H1 (cell line): Measurements from ENCODE around the gene PCDHGA8. TPM values are rescaled to one million over a fixed set of nuclear protein-coding genes. Genes with fewer than 3 reads are reported as not detected.

Experiments used
- CTCF ChIA-PET: fragments of 300-600 bp; sonication (Branson Sonifier 250); formaldehyde crosslinking; loops from one replicate; lab custom pipeline; 2021; ENCODE audit not compliant: partially characterized antibody; lab: Charles Lee
- POLR2A ChIA-PET: fragments of 300-600 bp; sonication (Branson Sonifier 250); formaldehyde crosslinking; loops from one replicate; lab custom pipeline; 2021; ENCODE audit warnings: inconsistent platforms; ENCODE audit not compliant: partially characterized antibody; lab: Charles Lee
- DNase-seq, 2 experiments: peaks; one replicate each; pipeline versions ENCODE4 v3.0.0 to v3.0.0-alpha.2; 2010 to 2022; ENCODE audit warnings: low spot score in 2 of 2, low read depth in 1 of 2, mixed read lengths in 1 of 2
- FAIRE-seq: peaks from 2 replicates; lab custom pipeline; 2011; peaks lifted over from hg19 to GRCh38; lab: Jason Lieb, UNC
- H2AFZ ChIP-seq: 2 replicates; pipeline ENCODE4 v1.8.1; 2012; ENCODE audit warnings: low read length, inconsistent platforms
- H2AK5ac ChIP-seq: 2 replicates; pipeline ENCODE4 v1.6.1; 2013; ENCODE audit warnings: low read depth, low read length
- H2BK120ac ChIP-seq: replicated peaks from 2 replicates; pipeline ENCODE3; 2013; ENCODE audit warnings: low read depth, low read length, inconsistent platforms
- H2BK12ac ChIP-seq: 2 replicates; pipeline ENCODE4 v1.6.1; 2013; ENCODE audit warnings: low read depth, low read length
- H2BK15ac ChIP-seq: 2 replicates; pipeline ENCODE4 v1.6.1; 2013; ENCODE audit warnings: low read length
- H2BK20ac ChIP-seq: 2 replicates; pipeline ENCODE4 v1.6.1; 2013; ENCODE audit warnings: low read length
- H2BK5ac ChIP-seq: 2 replicates; pipeline ENCODE4 v1.6.1; 2013; ENCODE audit warnings: low read depth, low read length
- H3K14ac ChIP-seq: 2 replicates; pipeline ENCODE4 v1.6.1; 2013; ENCODE audit warnings: inconsistent platforms; ENCODE audit not compliant: insufficient read length
- H3K18ac ChIP-seq: 2 replicates; pipeline ENCODE4 v1.6.1; 2013; ENCODE audit warnings: low read length; ENCODE audit errors: extremely low read depth
- H3K23ac ChIP-seq: 2 replicates; pipeline ENCODE4 v1.6.1; 2013; ENCODE audit warnings: inconsistent platforms; ENCODE audit not compliant: insufficient read length
- H3K23me2 ChIP-seq: 2 replicates; pipeline ENCODE4 v1.6.1; 2013; ENCODE audit warnings: low read depth, low read length
- H3K27ac ChIP-seq: 2 replicates; pipeline ENCODE4 v1.6.1; 2011; ENCODE audit warnings: low read depth, low read length, inconsistent platforms
- H3K27me3 ChIP-seq, 4 experiments: replicated peaks in 1 of 4; 1 replicate in 1 of 4; 2 replicates in 3 of 4; pipeline versions ENCODE4 v1.6.1 to v1.8.1; 2011 to 2013; ENCODE audit warnings: low read length in 3 of 4, mild to moderate bottlenecking in 3 of 4, inconsistent platforms in 2 of 4, mixed read lengths in 2 of 4, moderate library complexity in 1 of 4; ENCODE audit not compliant: control insufficient read depth in 3 of 4, insufficient read depth in 3 of 4; ENCODE audit errors: extremely low read depth in 1 of 4
- H3K36me3 ChIP-seq, 4 experiments: 2 replicates each; pipeline versions ENCODE4 v1.6.1 to v1.8.1; 2011 to 2013; ENCODE audit warnings: mild to moderate bottlenecking in 4 of 4, low read length in 3 of 4, moderate library complexity in 2 of 4, control low read depth in 1 of 4, inconsistent platforms in 1 of 4; ENCODE audit not compliant: insufficient read depth in 4 of 4, control insufficient read depth in 2 of 4
- H3K4ac ChIP-seq: replicated peaks from 2 replicates; pipeline ENCODE3; 2013; ENCODE audit warnings: low read length, low read depth, mixed read lengths, inconsistent platforms; ENCODE audit not compliant: insufficient read length
- H3K4me1 ChIP-seq, 4 experiments: replicated peaks in 1 of 4; 1 replicate in 1 of 4; 2 replicates in 3 of 4; pipeline versions ENCODE4 v1.6.1 to v1.8.1; 2011 to 2013; ENCODE audit warnings: low read length in 3 of 4, inconsistent platforms in 2 of 4, mixed read lengths in 1 of 4; ENCODE audit not compliant: insufficient read depth in 4 of 4, control insufficient read depth in 3 of 4
- H3K4me2 ChIP-seq, 2 experiments: 2 replicates each; pipeline versions ENCODE4 v1.6.1 to v1.8.1; 2011 to 2013; ENCODE audit warnings: low read depth in 2 of 2, low read length in 2 of 2, control low read depth in 1 of 2, inconsistent platforms in 1 of 2, mild to moderate bottlenecking in 1 of 2; ENCODE audit not compliant: insufficient read depth in 1 of 2
- H3K4me3 ChIP-seq, 4 experiments: fragments of 200-600, 300-600 bp in 1 of 4; sonication (generic), shearing (Covaris generic), sonication (Bioruptor Twin) in 1 of 4; 2 replicates each; pipeline versions ENCODE4 v1.5.1 to v1.8.1; 2011 to 2016; ENCODE audit warnings: low read length in 4 of 4, low read depth in 3 of 4, control low read depth in 2 of 4, inconsistent platforms in 2 of 4, mild to moderate bottlenecking in 2 of 4, mixed read lengths in 1 of 4, moderate library complexity in 1 of 4; ENCODE audit not compliant: insufficient read depth in 2 of 4; ENCODE audit errors: extremely low read depth in 1 of 4
- H3K56ac ChIP-seq: replicated peaks from 2 replicates; pipeline ENCODE3; 2013; ENCODE audit warnings: low read depth, mild to moderate bottlenecking, mixed read lengths, low read length, inconsistent platforms; ENCODE audit not compliant: insufficient read length
- H3K79me1 ChIP-seq: 2 replicates; pipeline ENCODE4 v1.6.1; 2013; ENCODE audit warnings: low read depth, low read length, control low read depth
- H3K79me2 ChIP-seq, 2 experiments: 2 replicates each; pipeline versions ENCODE4 v1.6.1 to v1.8.1; 2012 to 2013; ENCODE audit warnings: low read length in 2 of 2, mild to moderate bottlenecking in 2 of 2, inconsistent platforms in 1 of 2; ENCODE audit not compliant: insufficient read depth in 2 of 2, control insufficient read depth in 1 of 2
- H3K9ac ChIP-seq, 4 experiments: replicated peaks in 1 of 4; 1 replicate in 1 of 4; 2 replicates in 3 of 4; pipeline versions ENCODE4 v1.6.1 to v1.8.1; 2011 to 2013; ENCODE audit warnings: low read depth in 3 of 4, low read length in 3 of 4, control low read depth in 2 of 4, mild to moderate bottlenecking in 2 of 4, moderate library complexity in 2 of 4, inconsistent platforms in 1 of 4; ENCODE audit errors: extremely low read depth in 1 of 4
- H3K9me3 ChIP-seq, 2 experiments: 2 replicates each; pipeline versions ENCODE4 v1.6.1 to v1.8.1; 2012 to 2013; ENCODE audit warnings: mild to moderate bottlenecking in 2 of 2, moderate library complexity in 2 of 2, control low read depth in 1 of 2, inconsistent platforms in 1 of 2, low read depth in 1 of 2, low read length in 1 of 2, mixed read lengths in 1 of 2; ENCODE audit not compliant: insufficient read depth in 2 of 2
- H4K20me1 ChIP-seq, 2 experiments: replicated peaks in 1 of 2; 2 replicates each; pipeline versions ENCODE3 to v1.8.1; 2011 to 2013; ENCODE audit warnings: inconsistent platforms in 2 of 2, low read length in 2 of 2, mild to moderate bottlenecking in 1 of 2; ENCODE audit not compliant: insufficient read depth in 2 of 2, control insufficient read depth in 1 of 2
- H4K5ac ChIP-seq: 2 replicates; pipeline ENCODE4 v1.6.1; 2013; ENCODE audit warnings: low read length, low read depth, mixed read lengths, inconsistent platforms; ENCODE audit not compliant: insufficient read length
- H4K8ac ChIP-seq: 2 replicates; pipeline ENCODE4 v1.8.0; 2013; ENCODE audit warnings: mild to moderate bottlenecking, moderate library complexity, low read length, inconsistent platforms; ENCODE audit not compliant: insufficient read depth; ENCODE audit errors: extremely low read depth
- H4K91ac ChIP-seq: replicated peaks from 2 replicates; pipeline ENCODE3; 2013; ENCODE audit warnings: low read length, mixed read lengths, inconsistent platforms; ENCODE audit not compliant: insufficient read length
- BACH1 ChIP-seq: IDR thresholded peaks from 2 replicates; pipeline ENCODE4 v1.6.1; 2012; ENCODE audit warnings: low read length, improper control_type of control experiment
- CHD1 ChIP-seq: IDR thresholded peaks from 2 replicates; pipeline ENCODE4 v1.6.1; 2012; ENCODE audit warnings: low read depth, low read length, improper control_type of control experiment
- EP300 ChIP-seq, 2 experiments: IDR thresholded peaks; 1 replicate in 1 of 2; 2 replicates in 1 of 2; pipeline ENCODE4 v1.6.1; 2011 to 2012; ENCODE audit warnings: low read depth in 2 of 2, low read length in 2 of 2, mild to moderate bottlenecking in 2 of 2, borderline replicate concordance in 1 of 2, inconsistent platforms in 1 of 2, moderate library complexity in 1 of 2
- EZH2 ChIP-seq: fragments of 200-600 bp; sonication (generic); IDR thresholded peaks from 2 replicates; pipeline ENCODE4 v1.7.1; 2012; ENCODE audit warnings: low read depth, mild to moderate bottlenecking, moderate library complexity, low read length, inconsistent platforms; ENCODE audit not compliant: severe bottlenecking
- HDAC2 ChIP-seq, 2 experiments: fragments of 300-600 bp in 1 of 2; sonication (generic) in 1 of 2; IDR thresholded peaks; 2 replicates each; pipeline ENCODE4 v1.6.1; 2011 to 2012; ENCODE audit warnings: low read depth in 2 of 2, low read length in 2 of 2, mild to moderate bottlenecking in 2 of 2, moderate library complexity in 2 of 2, borderline replicate concordance in 1 of 2, inconsistent platforms in 1 of 2
- MAX ChIP-seq: IDR thresholded peaks from 2 replicates; pipeline ENCODE4 v1.6.1; 2012; ENCODE audit warnings: inconsistent platforms
- POU5F1 ChIP-seq: IDR thresholded peaks from 2 replicates; pipeline ENCODE4 v1.6.1; 2011; ENCODE audit warnings: low read depth, mild to moderate bottlenecking, low read length, moderate library complexity
- RBBP5 ChIP-seq: IDR thresholded peaks from 2 replicates; pipeline ENCODE4 v1.7.1; 2012; ENCODE audit warnings: low read depth, mild to moderate bottlenecking, inconsistent platforms, low read length, moderate library complexity, borderline replicate concordance
- SIRT6 ChIP-seq: IDR thresholded peaks from one replicate; pipeline ENCODE4 v1.7.1; 2012; ENCODE audit warnings: low read length, inconsistent platforms
- TAF7 ChIP-seq: optimal IDR thresholded peaks from 2 replicates; pipeline ENCODE3; 2011; ENCODE audit warnings: low read depth, mild to moderate bottlenecking, inconsistent platforms, low read length, moderate library complexity, borderline replicate concordance
- TBP ChIP-seq: IDR thresholded peaks from 2 replicates; pipeline ENCODE4 v1.6.1; 2011; ENCODE audit warnings: low read depth, low read length, improper control_type of control experiment
- WGBS, 2 experiments: shearing (Covaris generic) in 1 of 2; methylation state at CpG; one replicate each; pipeline versions ENCODE4 v1.1.6 to v1.1.7; 2013 to 2015; ENCODE audit warnings: low lambda C conversion rate in 2 of 2, mixed read lengths in 2 of 2, inconsistent platforms in 1 of 2, low coverage in 1 of 2, missing lambda C conversion rate in 1 of 2; ENCODE audit not compliant: insufficient replicate concordance in 2 of 2, insufficient coverage in 1 of 2, insufficient read length in 1 of 2; ENCODE audit errors: extremely low coverage in 1 of 2, missing lambda C conversion rate in 1 of 2; 5-methylcytosine and 5-hydroxymethylcytosine counted together
- polyA plus RNA-seq, 7 experiments: library from polyadenylated mRNA; depleted of rRNA in 3 of 7; stranded (reverse) in 5 of 7; unstranded in 2 of 7; fragments of >200 nt in 5 of 7; fragments of 200-250 nt in 2 of 7; gene quantifications; 1 replicate in 5 of 7; 2 replicates in 1 of 7; 4 replicates in 1 of 7; pipeline versions ENCODE4 v1.2.1 to v1.2.3, GENCODE V29; 2011 to 2013; ENCODE audit warnings: missing spikeins in 2 of 7, mixed read lengths in 2 of 7
- total RNA-seq: library from RNA; stranded (reverse); fragmentation: NEBNext Ultra II Directional; extraction: Animal tissue kit (Norgen Biotek cat#: 25700); gene quantifications from 2 replicates; pipeline ENCODE4 v1.2.1, GENCODE V29; 2021

Gene PCDHGA8
- total and polyA plus RNA-seq, 2 of the 8 experiments (the other 6 are each of a cell fraction or from before 2014, with no cell fraction given): 0.79 to 1.4 TPM

GRCh38 chr5:141371572-141372475 lies 20.6 kb upstream of the PCDHGA8 start:
- no peak overlapping the region for H2BK12ac ChIP-seq
- no peak for TF ChIP-seq EZH2
- TF ChIP-seq HDAC2 (IDR thresholded peaks at IDR 0.05; ENCODE audit: borderline replicate concordance in 1 of 2, low read depth in 2 of 2, low read length in 2 of 2): no peak
- TF ChIP-seq RBBP5: no peak
- TF ChIP-seq TAF7: no peak
- no peak for TF ChIP-seq TBP
- TF ChIP-seq BACH1: no peak
- no peak for TF ChIP-seq POU5F1
- TF ChIP-seq CHD1: no peak
- TF ChIP-seq SIRT6: no peak
- TF ChIP-seq EP300 (IDR thresholded peaks at IDR 0.05; ENCODE audit: borderline replicate concordance in 1 of 2, low read depth in 2 of 2, low read length in 2 of 2): no peak
- no peak for TF ChIP-seq MAX
- TF ChIP-seq, all 59 proteins: peak for 0
- POLR2A ChIA-PET: no interaction called here
- Histone ChIP-seq H3K4ac (no peak overlapping the region), H3K36me3 (peaks cover 0 to 3% (median 0%) of the 10 kb centered on the region in 4 experiments; a peak in 2 of 8 replicates), H2AK5ac (no peak overlapping the region), H3K79me1 (no peaks in the 10 kb centered on the region), H3K79me2 (no peaks in the 10 kb centered on the region), H2BK20ac (no peak overlapping the region), H3K9me3 (peaks cover 36 to 54% of the 10 kb centered on the region in 2 experiments; a peak in 3 of 4 replicates), H2BK120ac (no peak overlapping the region), H3K9ac (no peak overlapping the region), H3K27me3 (no peaks in the 10 kb centered on the region), H3K56ac (no peak overlapping the region), H4K5ac (no peak overlapping the region), H3K18ac (no peak overlapping the region), H3K4me1 (no peaks in the 10 kb centered on the region), H2BK5ac (no peak overlapping the region), H3K23me2 (no peaks in the 10 kb centered on the region), H4K20me1 (no peaks in the 10 kb centered on the region), H3K27ac (no peak overlapping the region), H4K91ac (no peak overlapping the region), H2BK15ac (no peak overlapping the region), H2AFZ (no peak overlapping the region), H4K8ac (no peak overlapping the region), H3K4me2 (no peak overlapping the region), H3K4me3 (no peak overlapping the region), H3K23ac (no peak overlapping the region), H3K14ac (no peak overlapping the region)
- DNase-seq: no peak
- WGBS, 2 experiments: 95% methylated on average over 55 of the region's 69 CpGs; no CpG with 5 or more reads in 1 of the 2 experiments
- FAIRE-seq: no peak
- CTCF ChIA-PET: interaction anchor here (0.7 to 3.7 kb wide), 21 partner anchors 9 to 256 kb away, joined by 3 to 27 read pairs (median 5); partner anchors contain the start of genes PCDHB10, PCDHB11, PCDHB9 and PCDHGA10
